Measurements from ENCODE around the gene ZFAND3. TPM values are rescaled to one million over a fixed set of nuclear protein-coding genes. Genes with fewer than 3 reads are reported as not detected.

The ZFAND3 gene
- total and polyA plus RNA-seq, 7 donors = 48.5 to 166 (median 141) TPM

- H3K9me3 ChIP-seq = no peaks in the 10 kb centered on the region
- no peaks in the 10 kb centered on the region for H3K4me1 ChIP-seq
- no peak overlapping the region for H3K4me3 ChIP-seq
- peak in 1 of 4 donors; percentile 10 for ATAC-seq
- H3K27ac ChIP-seq = no peak overlapping the region
- intact Hi-C loops (cut with DNase I) = no loop called here
- TF ChIP-seq CTCF (IDR thresholded peaks at IDR 0.05) = no peak
- no peaks in the 10 kb centered on the region for H3K36me3 ChIP-seq (ENCODE audit: insufficient read depth in 1 of 2, low read depth in 1 of 2)
- DNase-seq = no peak
- WGBS, 3 donors = 83 to 91% (median 84%) methylated on average over 8 of the region's 8 CpGs
- no peaks in the 10 kb centered on the region for H3K27me3 ChIP-seq (ENCODE audit: insufficient read depth in 3 of 3, low read length in 2 of 3)
These were observed 349.2 kb downstream of the ZFAND3 start for GRCh38 chr6:38168699-38169098.

GRCh38 chr6:38169221-38169976 is 349.9 kb downstream of the ZFAND3 start:
- DNase-seq (no peak), ATAC-seq (peak; percentile 33 to 45 (median 38))
- no peaks in the 10 kb centered on the region for H3K27me3 ChIP-seq (ENCODE audit: insufficient read depth in 3 of 3, low read length in 2 of 3)
- H3K4me3 ChIP-seq = no peak overlapping the region
- TF ChIP-seq CTCF (IDR thresholded peaks at IDR 0.05) = peak; percentile 8
- H3K4me1 ChIP-seq = no peaks in the 10 kb centered on the region
- intact Hi-C loops (cut with DNase I) = no loop called here
- H3K27ac ChIP-seq = no peak overlapping the region
- no peaks in the 10 kb centered on the region for H3K9me3 ChIP-seq
- 60 to 69% (median 67%) methylated on average over 20 of the region's 20 CpGs for WGBS, 3 donors
- H3K36me3 ChIP-seq (ENCODE audit: insufficient read depth in 1 of 2, low read depth in 1 of 2) = peaks cover 0 to 4% of the 10 kb centered on the region in 2 donors

- no peaks in the 10 kb centered on the region for H3K27me3 ChIP-seq (ENCODE audit: insufficient read depth in 3 of 3, low read length in 2 of 3)
These were observed 350.5 kb downstream of the ZFAND3 start for GRCh38 chr6:38169977-38170526.

GRCh38 chr6:38170666-38171355 is 351.3 kb downstream of the ZFAND3 start:
- no peaks in the 10 kb centered on the region for H3K9me3 ChIP-seq
- H3K4me1 ChIP-seq = no peaks in the 10 kb centered on the region
- H3K36me3 ChIP-seq (ENCODE audit: insufficient read depth in 1 of 2, low read depth in 1 of 2) = peaks cover 0 to 5% of the 10 kb centered on the region in 2 donors
- DNase-seq (no peak), ATAC-seq (no peak)
- H3K27me3 ChIP-seq (ENCODE audit: insufficient read depth in 3 of 3, low read length in 2 of 3) = no peaks in the 10 kb centered on the region
- no peak overlapping the region for H3K27ac ChIP-seq
- TF ChIP-seq CTCF (IDR thresholded peaks at IDR 0.05) = no peak
- intact Hi-C loops (cut with DNase I) = no loop called here
- WGBS, 3 donors = 80 to 86% (median 82%) methylated on average over 14 of the region's 14 CpGs
- H3K4me3 ChIP-seq = no peak overlapping the region

More at GRCh38 chr6:38169977-38170526, 350.5 kb downstream of the ZFAND3 start:
- TF ChIP-seq CTCF (IDR thresholded peaks at IDR 0.05) = no peak
- Histone ChIP-seq H3K36me3 (ENCODE audit: insufficient read depth in 1 of 2, low read depth in 1 of 2) (peaks cover 0 to 5% of the 10 kb centered on the region in 2 donors), H3K4me1 (no peaks in the 10 kb centered on the region), H3K27ac (no peak overlapping the region), H3K4me3 (no peak overlapping the region), H3K9me3 (no peaks in the 10 kb centered on the region)
- no peak for ATAC-seq
- 42 to 55% (median 52%) methylated on average over 19 of the region's 19 CpGs for WGBS, 3 donors
- intact Hi-C loops (cut with DNase I) = no loop called here
- DNase-seq = no peak
